Pericardium fibroblast (primary cell): ENCODE data around the gene FDCSP. TPM values are rescaled to one million over a fixed set of nuclear protein-coding genes. Genes with fewer than 3 reads are reported as not detected.

Experiments used
- total RNA-seq: library from RNA; depleted of rRNA; stranded (reverse); fragments of >200 nt; gene quantifications from 2 replicates; pipeline ENCODE4 v1.2.3, GENCODE V29; 2015

The FDCSP gene
- total RNA-seq: not detected in 2 replicates

DNA sequence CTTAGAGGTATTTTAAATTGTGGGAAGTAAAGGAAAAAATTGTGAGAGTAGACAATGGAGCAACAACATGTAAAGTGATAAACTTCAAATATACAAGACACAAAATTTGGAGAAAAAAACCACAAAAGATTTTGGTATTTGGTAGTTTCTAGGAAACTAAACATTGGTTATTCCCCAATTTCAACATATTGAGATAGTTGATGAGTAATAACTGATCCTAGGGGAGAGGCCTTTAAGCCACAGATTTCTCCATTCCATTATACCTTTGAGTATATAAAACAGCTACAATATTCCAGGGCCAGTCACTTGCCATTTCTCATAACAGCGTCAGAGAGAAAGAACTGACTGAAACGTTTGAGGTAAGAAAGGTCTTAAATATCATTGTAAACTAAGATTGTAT, at the start of gene FDCSP:
TSS of gene FDCSP (plus strand) at position 301 of the 400 bp plus-strand sequence. CDS start 5,071 bp downstream, outside the sequence.

DNA sequence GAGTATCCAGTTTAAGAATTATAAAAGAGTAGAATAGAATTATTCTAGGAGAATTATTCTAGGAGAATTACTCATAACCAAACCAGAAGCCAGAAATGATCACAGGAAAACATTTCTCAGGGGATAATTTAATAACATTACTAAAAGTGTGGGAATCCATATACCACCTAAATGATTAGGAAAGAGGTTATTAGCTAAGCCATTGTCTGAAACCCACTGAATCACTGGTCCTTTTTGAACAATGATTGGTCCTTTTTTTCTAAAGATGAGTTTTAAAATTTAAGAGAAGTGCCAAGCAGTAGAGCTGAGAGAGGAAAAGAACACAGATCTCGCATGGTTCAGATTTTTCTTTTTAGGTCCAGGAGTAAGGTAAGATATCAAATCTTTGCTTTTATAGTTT, 30.5 kb upstream of the FDCSP start, which contains the start of gene ODAM:
TSS of gene ODAM (plus strand) at position 301 of the 400 bp plus-strand sequence. CDS start 819 bp downstream, outside the sequence.

DNA sequence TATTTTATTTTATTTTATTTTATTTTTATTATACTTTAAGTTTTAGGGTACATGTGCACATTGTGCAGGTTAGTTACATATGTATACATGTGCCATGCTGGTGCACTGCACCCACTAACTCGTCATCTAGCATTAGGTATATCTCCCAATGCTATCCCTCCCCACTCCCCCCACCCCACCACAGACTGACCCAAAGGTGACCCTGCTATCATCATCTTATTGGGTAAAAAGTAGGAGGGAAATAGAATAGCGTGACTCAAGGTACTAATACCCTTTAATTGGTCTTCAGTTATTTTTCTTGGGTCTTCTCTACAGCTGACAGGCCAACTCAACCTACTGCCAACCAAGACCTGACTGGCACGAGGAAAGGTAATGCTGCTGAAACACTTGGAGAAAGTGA, 16.4 kb downstream of the FDCSP start, which contains the start of gene CSN3:
TSS of gene CSN3 (plus strand) at position 301 of the 400 bp plus-strand sequence. CDS start 2,223 bp downstream, outside the sequence.

Other genes with a start within 250 kb of the FDCSP start
- gene STATH, start 230.2 kb upstream of the FDCSP start, total RNA-seq: not detected in 2 replicates
- not detected in 2 replicates for gene HTN3, start 197.7 kb upstream of the FDCSP start, total RNA-seq
- not detected in 2 replicates for gene HTN1, start 175.7 kb upstream of the FDCSP start, total RNA-seq
- not detected in 2 replicates for gene PRR27, start 71.9 kb upstream of the FDCSP start, total RNA-seq
- gene ODAM, start 30.4 kb upstream of the FDCSP start, total RNA-seq: not detected in 2 replicates
- gene CSN3, start 16.5 kb downstream of the FDCSP start, total RNA-seq: not detected in 2 replicates
- not detected in 2 replicates for gene CABS1, start 108.9 kb downstream of the FDCSP start, total RNA-seq
- gene SMR3A, start 134.6 kb downstream of the FDCSP start, total RNA-seq: not detected in 2 replicates
- gene SMR3B, start 157.0 kb downstream of the FDCSP start, total RNA-seq: not detected in 2 replicates
- gene OPRPN, start 171.8 kb downstream of the FDCSP start, total RNA-seq: not detected in 2 replicates
- not detected in 2 replicates for gene MUC7, start 246.1 kb downstream of the FDCSP start, total RNA-seq